NCI-H2081 treated with DMSO at 0.1 percent for 48 hours (cell line): Measurements from ENCODE around the gene CDH4.

ENCODE experiments used
- DNase-seq: peaks from one replicate; lab custom pipeline; 2025; lab: John Stamatoyannopoulos, UW

CDH4 gene

GRCh38 chr20:61753987-61754956 lies 502.2 kb downstream of the CDH4 start:
- no peak for DNase-seq

GRCh38 chr20:61754976-61755778 lies 503.1 kb downstream of the CDH4 start:
- no peak for DNase-seq

DNA sequence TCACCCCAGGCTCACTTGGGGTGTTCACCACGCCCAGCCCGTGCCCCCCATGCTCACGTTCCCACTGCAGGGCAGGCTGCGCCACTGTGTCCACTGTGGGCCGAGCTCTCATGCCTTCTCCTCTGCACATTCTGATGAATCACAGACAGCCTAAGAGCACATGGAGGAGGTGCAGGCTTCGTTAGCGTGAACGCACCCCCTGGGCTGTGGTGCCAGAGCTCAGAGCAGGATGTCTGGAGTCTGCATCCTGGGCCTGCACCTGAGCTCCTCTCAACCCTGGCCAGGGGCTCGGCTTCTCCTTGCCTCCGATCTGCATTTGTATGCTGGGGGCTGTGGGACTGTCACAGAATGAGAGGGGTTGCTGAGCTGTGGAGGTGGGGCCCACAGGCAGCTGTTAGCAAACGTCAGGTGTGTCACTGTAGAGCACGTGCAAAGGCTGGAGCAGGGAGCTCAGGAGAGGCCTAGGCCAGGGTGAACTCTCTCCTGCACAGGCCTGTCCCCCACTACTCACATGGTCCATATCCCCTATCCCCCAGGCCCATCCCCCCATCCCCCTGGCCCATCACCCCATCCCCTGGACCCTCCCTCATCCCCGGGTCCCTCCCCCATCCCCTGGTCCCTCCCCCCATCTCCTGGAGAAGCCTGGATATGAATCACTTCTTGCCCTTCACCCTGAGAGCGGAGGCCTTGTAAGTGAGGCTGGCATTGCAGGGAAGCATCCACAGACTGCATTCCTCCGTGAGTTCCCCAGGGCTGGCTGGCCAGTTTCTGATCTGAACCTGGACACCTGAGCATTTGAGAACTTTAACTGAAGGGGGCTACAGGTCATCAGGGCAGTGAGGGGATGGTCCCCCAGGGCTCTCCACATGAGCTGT lies 504.1 kb downstream of the CDH4 start:
- DNase-seq, result no peak

DNA sequence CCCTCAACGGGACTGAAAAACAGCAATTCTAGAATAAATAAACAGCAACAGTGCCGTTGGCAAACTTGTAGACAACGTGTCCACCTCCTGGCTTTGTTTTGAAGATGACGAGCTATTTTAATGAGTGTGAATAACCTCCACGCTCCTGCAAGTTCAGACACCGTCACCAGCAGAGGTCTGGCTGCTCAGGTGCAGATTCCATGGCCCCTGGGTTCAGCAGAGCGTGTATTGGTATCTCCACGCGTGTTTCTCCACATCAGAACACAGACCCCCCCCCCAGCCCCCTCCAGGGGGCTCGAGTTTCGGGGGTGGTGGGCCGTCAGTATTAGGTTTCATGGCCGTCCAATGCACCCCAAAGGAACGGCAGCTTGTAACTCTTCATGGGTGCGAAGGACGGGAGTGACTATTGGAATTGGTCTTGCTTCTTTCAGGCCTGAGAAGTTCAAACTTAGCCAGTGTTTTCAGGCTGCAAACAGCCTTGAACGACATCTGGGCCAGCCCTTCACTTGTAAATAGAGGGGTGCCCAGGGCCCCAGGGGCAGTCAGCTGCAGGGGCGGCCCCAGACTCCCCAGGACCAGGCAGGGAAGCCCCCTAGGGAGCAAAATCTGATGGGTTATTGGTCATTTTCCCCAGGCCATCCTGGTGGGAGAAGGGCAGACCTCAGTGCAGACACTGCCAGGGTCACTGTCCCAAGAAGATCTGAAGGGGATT lies 505.1 kb downstream of the CDH4 start:
- DNase-seq, result no peak

GRCh38 chr20:61757678-61758563 lies 505.9 kb downstream of the CDH4 start:
- DNase-seq, result no peak

DNA sequence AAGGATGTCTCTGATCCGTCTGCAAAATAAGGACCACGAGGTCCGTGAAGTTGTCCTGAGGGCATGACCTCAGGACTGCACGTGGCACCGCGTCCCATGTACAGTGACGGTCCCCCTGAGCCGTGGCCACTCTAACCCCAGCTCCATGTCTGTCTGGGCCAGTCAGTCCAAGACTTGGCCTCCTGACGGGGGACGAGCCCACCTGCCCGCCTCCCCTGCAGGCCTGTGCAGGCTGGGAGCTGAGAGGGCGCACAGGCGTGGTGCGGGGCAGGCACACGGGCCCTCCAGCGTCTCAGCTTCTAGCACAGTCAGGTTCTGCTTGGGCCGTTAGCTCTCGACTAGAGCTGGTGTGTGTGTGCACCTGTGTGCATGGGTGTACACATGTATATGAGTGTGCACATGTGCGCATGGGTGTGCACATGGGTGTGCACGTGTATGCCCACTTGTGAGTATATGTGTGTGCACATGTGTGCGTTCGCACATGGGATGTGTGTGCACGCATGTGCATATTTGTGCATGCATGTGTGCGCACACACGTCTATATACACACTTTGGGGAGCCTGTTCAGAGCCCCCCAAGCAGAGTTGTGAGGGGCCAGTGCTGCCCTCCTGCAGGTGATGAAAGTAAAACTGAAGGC lies 506.6 kb downstream of the CDH4 start:
- DNase-seq, result no peak

DNA sequence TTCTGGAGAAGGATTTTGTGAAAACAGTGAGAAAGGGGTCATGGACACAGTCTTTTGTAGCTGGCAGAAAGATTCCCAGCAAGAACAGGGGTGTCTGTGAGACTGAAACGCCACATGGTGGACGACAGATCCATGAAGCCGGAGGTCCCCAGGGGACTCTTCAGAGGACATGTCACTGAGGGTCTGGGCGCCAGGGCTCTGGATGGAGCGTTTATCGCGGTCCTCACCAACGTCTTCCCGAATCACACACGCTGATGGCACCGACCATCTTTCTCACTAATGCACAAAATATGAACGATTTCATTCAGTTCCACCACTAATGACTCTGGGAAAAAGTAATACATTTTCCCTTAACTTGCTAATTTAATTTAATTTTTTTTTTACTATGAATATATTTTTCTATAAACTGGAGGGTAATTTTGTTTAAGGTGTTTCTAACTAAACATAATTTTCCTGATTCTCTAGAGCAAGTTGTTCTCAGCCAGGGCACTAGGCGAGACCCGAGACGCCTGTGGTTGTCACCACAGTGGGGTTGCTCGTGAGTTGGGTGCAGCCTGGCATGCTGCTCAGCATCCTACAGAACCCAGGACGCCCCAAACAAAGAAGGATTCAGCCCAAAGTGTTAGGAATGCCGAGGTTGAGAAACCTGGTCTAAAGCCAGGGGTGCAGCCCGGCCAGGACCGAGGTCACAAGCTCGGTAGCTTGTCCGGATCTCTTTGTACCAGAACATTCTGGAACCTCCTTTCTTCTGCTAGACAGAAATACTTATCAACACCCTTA lies 507.4 kb downstream of the CDH4 start:
- DNase-seq, result no peak

- no peak for DNase-seq
Observed at GRCh38 chr20:61760321-61760720, 508.3 kb downstream of the CDH4 start.

- DNase-seq, result no peak
Observed at GRCh38 chr20:61760731-61761130, 508.7 kb downstream of the CDH4 start.

- no peak for DNase-seq
Observed at GRCh38 chr20:61761453-61762166, 509.5 kb downstream of the CDH4 start.

GRCh38 chr20:61762167-61762710 lies 510.2 kb downstream of the CDH4 start:
- no peak for DNase-seq

DNA sequence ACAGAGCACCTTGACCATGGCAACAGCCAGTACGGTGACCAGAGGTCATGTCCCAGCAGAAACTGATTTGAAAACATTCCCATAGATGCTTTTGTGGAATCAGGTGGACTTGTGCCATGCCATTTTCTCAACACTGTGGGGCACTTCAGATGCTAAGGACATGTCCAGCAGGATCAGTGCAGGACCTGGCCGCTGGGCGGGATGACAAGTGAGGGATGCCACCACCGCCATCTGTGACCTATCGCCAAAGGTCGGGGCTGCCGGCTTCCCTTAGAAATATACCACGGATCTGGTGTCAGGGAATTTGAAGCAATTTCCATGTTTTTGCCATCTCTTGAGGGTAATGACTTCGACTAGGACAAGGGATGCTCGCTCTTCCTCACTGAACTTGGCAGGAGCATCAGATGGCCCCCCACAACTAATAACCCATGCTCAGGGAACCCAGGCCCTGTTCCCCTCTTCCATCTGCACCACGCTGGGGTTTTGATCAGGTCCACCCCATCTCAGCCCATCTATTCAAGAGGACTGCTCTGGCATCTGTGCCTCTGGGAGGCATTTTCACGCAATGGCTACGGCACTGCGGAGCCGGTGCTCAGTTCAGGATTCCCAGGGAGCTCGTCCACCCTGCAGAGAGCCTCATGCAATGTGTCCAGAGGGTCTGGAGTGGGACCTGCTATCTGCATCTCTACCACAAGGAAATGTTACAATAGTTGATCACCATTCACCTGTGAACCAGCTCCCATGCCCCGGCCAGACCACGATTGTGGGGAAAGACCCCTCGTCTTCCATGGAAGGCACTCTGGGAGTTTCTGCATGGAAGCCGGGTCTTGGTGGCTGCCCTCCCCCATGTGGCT lies 511.1 kb downstream of the CDH4 start:
- DNase-seq, result no peak

DNA sequence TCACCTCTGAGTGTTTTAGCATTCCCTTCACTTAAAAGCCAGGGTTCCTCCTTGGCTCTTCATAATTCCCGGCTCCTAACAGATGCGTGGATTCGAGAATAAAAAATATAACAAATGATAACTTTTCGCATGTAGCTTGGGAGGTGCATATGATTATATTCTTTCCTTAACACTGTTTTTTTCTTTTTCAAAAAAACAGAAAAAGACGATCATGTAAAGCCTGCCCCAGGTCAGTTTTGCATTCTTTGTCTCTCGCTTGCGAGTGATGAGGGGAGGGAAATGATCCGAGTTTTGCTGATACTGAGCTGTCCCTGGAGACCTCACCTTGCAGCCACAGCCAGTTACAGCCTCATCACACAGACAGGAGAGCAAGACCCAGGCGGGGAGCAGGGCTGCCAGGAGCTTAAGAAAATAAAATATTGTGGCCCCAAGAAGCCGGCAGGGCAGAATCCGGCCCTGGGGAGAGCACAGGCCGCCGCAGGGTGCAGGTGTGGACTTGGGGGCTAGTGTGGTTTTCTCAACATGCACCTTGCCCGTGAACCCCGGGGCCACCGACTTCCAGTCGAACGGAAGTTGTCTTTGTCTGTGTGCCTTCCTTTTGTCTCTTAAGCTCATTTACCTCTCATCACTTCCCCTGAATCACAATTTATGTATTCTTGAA lies 511.8 kb downstream of the CDH4 start:
- no peak for DNase-seq

- DNase-seq, result no peak
Observed at GRCh38 chr20:61764471-61765025, 512.5 kb downstream of the CDH4 start.

- no peak for DNase-seq
Observed at GRCh38 chr20:61765081-61765870, 513.2 kb downstream of the CDH4 start.
